Measurements from ENCODE around the gene MAEA.
A peak's percentile ranks its signal among the peaks of the same experiment; 100 is the strongest.

MAEA gene

DNA sequence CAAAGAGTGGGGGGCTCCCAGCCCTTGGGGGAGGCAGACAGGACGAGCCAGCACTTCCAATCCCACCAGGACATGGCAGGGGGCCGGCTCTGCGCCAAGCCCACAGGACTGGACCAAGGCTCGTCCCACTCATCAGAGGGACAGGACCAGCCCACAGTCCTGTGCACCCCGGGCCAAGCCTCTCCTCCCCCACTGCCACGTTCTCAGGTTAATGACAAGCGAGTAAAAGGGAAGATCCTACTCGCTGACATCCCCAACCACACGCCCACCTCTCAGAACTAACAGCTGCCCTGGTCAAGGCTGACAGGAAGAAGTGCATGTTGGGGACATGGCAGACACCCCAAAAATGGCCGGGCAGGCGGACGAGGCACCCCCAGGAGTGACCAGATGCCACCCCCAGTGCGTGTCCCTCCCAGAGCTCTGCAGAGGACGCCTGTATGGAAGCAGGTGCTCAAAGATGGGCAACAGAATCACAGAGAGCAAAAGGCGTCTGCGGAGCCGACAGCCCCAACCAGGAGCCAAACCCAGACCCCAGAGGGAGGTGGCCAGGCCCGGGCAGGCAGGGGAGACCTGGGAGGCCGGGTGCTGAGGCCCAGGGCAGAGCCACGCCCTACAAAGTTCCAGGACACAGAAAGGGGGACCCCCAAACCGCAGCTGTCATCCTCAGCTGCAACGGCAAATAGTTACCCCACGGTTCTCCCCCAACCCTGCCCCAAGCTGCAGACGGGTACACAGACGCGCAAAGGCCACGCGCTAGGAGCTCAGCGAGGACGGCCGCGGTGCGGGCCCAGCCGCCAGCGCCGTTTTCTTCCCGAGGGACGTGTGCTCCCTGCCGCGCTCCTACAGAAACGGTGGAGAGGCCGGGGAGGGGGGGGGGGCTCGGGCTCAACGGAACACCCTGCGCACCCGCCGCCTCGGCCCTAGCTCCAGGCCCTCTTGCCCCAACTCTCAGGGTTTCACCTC is 42.5 kb upstream of the MAEA start:
- H3K9me3 Mint-ChIP-seq: no peaks in the 10 kb centered on the region
- H3K36me3 Mint-ChIP-seq: peaks cover 46% of the 10 kb centered on the region
- H3K27ac Mint-ChIP-seq: peak overlapping the region; percentile 95
- peaks cover 78% of the 10 kb centered on the region for H3K4me1 Mint-ChIP-seq
- peak overlapping the region; percentile 86 for H3K4me3 Mint-ChIP-seq
- ATAC-seq (no peak), DNase-seq (ENCODE audit: low spot score in 2 of 2) (peak in 1 of 2 donors; percentile 67)

DNA sequence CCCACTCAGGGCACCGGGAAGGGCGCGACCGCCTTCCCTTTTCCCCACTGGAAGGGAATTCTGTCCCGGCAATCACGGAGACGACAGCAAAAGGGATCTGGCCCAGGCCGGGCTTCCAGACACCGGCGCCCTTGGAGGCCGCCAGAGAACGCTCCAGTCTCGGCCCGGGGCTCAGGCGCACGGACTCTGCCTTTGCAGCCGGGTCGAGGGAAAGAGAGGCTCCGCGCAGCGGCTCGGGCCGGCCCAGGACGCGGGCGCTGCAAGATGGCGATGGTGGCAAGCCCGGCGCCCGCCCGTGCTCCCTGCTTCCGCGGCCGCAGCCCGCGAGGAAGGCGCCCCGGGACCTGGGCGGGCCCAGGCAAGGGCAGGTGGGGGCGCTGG is 41.8 kb upstream of the MAEA start:
- peaks cover 78% of the 10 kb centered on the region for H3K4me1 Mint-ChIP-seq
- ATAC-seq (peak; percentile 58), DNase-seq (ENCODE audit: low spot score in 2 of 2) (no peak)
- H3K36me3 Mint-ChIP-seq: peaks cover 46% of the 10 kb centered on the region
- H3K27ac Mint-ChIP-seq: peak overlapping the region; percentile 95
- H3K9me3 Mint-ChIP-seq: no peaks in the 10 kb centered on the region
- peak overlapping the region; percentile 86 for H3K4me3 Mint-ChIP-seq

DNA sequence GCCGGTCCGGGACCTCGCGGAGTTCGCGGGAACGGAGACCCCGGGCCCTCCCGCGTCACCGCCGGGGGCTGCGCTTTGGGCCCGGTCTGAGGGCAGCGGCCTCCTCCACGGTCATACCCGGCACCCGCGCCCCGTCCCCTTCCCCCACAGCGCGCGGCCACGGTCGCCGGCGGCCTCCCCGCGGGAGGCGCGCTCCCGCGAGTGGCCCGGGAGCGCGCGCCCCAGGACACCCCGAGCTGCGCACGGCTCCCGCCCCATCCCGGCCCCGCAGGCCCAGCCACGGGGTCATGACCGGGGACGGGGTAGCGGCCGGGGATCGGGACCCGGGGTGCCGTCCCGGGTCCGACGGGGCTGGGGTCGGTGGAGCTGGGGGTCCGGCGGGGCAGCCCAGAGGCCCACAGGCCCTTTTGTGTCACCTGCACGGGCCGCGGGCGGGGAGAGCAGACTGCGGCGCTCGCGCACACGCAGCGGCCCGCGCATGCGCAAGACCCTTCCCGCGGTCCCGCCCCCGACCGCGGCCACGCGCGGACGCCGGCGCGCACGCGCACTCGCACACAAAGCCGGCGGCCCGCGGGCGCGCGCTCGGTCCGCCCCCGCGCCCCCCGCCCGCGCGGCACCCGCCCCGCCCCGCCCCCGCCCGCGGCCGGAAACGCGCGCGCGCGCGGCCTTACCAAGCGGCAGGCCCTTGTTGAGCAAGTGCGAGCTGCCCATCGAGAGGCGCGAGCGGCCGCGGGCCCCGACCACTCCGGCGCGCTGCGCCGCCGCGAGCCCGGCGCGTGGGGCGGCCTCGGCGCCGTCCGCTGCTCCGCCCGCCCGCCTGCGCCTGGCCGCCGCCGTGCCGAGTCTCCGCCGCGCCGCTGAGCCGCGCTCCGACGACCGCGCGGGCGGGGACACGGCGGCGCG is 41.2 kb upstream of the MAEA start, which contains the start of gene CTBP1:
Gene CTBP1 (minus strand): TSS at position 886 of the 903 bp plus-strand sequence. CDS start 7,799 bp downstream, outside the sequence.
- H3K36me3 Mint-ChIP-seq: peaks cover 46% of the 10 kb centered on the region

DNA sequence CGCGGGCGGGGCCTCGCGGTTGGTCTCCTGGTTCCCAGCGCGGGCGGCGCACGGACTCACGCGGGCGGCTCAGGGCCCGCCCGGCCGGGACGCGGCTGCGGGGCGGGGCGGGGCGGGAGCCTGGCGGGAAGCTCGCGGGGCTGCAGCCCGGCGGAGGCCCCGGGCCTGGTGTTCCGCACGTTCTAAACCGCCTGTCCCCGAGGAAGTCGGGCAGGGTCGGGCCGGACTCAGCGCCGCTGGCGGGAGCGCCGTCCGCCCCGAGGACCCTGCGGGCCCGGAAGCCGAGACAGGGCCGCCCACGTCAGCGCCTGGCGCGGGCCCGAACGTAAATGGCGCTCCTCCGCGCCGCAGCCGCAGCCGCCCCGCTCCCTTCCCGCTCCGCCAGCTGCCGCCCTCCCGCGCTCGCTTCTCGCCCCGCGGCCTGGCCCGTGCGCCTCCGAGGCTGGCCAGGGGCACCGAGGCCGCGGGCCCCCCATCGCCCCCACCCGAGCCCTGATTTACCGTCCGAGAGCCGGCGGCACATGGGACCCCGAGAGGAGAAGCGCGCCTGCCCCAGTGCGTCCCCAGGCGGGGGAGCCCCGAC is 40.5 kb upstream of the MAEA start:
- peak overlapping the region; percentile 97 for H3K27ac Mint-ChIP-seq
- no peaks in the 10 kb centered on the region for H3K9me3 Mint-ChIP-seq
- peaks cover 78% of the 10 kb centered on the region for H3K4me1 Mint-ChIP-seq
- peak; percentile 71 for ATAC-seq
- peaks cover 46% of the 10 kb centered on the region for H3K36me3 Mint-ChIP-seq
- peak overlapping the region; percentile 86 for H3K4me3 Mint-ChIP-seq
- peak; percentile 70 to 92 for DNase-seq (ENCODE audit: low spot score in 2 of 2)

More for the DNA sequence above, 41.2 kb upstream of the MAEA start, which contains the start of gene CTBP1:
- Mint-ChIP-seq H3K4me3 (peak within 1 kb of the TSS; percentile 86), H3K9me3 (no peaks in the 10 kb centered on the region), H3K4me1 (peaks cover 78% of the 10 kb centered on the region), H3K27ac (peak within 1 kb of the TSS; percentile 97)
- ATAC-seq (peak; percentile 66), DNase-seq (ENCODE audit: low spot score in 2 of 2) (peak; percentile 92 to 95)

GRCh38 chr4:1249731-1250526 is 39.8 kb upstream of the MAEA start:
- DNase-seq (ENCODE audit: low spot score in 2 of 2) (peak; percentile 49 to 83), ATAC-seq (peak; percentile 4)
- Mint-ChIP-seq H3K27ac (peak overlapping the region; percentile 97), H3K4me3 (peak overlapping the region; percentile 86), H3K36me3 (peaks cover 46% of the 10 kb centered on the region), H3K9me3 (no peaks in the 10 kb centered on the region), H3K4me1 (peaks cover 78% of the 10 kb centered on the region)

DNA sequence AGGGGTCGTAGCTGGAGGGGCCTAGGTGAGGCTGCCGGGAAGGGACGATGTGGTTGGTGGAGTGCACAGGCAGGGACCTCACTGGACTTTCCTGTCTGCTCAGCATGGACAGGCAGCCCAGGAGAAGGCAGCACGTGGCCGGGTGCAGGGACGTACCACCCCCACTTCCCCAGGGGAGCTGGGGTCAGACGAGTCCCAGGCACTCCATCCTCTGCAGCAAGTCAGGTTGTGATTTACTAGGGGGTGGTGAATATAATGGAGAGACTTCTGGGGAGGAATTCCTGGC is 39.2 kb upstream of the MAEA start:
- no peaks in the 10 kb centered on the region for H3K9me3 Mint-ChIP-seq
- peak overlapping the region; percentile 97 for H3K27ac Mint-ChIP-seq
- H3K4me3 Mint-ChIP-seq: peak overlapping the region; percentile 86
- DNase-seq (ENCODE audit: low spot score in 2 of 2) (no peak), ATAC-seq (no peak)
- peaks cover 46% of the 10 kb centered on the region for H3K36me3 Mint-ChIP-seq
- H3K4me1 Mint-ChIP-seq: peaks cover 76% of the 10 kb centered on the region

- peaks cover 43% of the 10 kb centered on the region for H3K36me3 Mint-ChIP-seq
- peak overlapping the region; percentile 86 for H3K4me3 Mint-ChIP-seq
- H3K9me3 Mint-ChIP-seq: no peaks in the 10 kb centered on the region
- peaks cover 75% of the 10 kb centered on the region for H3K4me1 Mint-ChIP-seq
- no peak for DNase-seq (ENCODE audit: low spot score in 2 of 2)
- no peak for ATAC-seq
- H3K27ac Mint-ChIP-seq: peak overlapping the region; percentile 97
Measured at GRCh38 chr4:1250921-1251772, 38.5 kb upstream of the MAEA start.

DNA sequence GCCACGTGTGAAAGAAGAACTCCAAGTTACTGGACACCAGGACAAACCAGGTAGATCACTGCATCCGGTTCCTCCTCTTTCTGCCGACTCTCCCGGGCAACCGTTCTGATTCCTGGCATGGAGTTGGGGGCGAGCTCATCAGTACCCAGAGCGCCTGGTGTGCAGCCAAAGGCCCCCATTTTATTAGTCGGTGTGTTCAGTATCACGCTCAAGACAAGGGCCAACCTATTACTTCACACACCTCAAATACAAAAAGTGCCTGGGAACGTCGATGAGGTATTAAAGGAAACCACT is 38.0 kb upstream of the MAEA start:
- DNase-seq (ENCODE audit: low spot score in 2 of 2) (no peak), ATAC-seq (no peak)
- peaks cover 37% of the 10 kb centered on the region for H3K36me3 Mint-ChIP-seq
- H3K4me3 Mint-ChIP-seq: peak overlapping the region; percentile 86
- peaks cover 70% of the 10 kb centered on the region for H3K4me1 Mint-ChIP-seq
- no peaks in the 10 kb centered on the region for H3K9me3 Mint-ChIP-seq
- H3K27ac Mint-ChIP-seq: peak overlapping the region; percentile 97

GRCh38 chr4:1252928-1253492 is 36.7 kb upstream of the MAEA start:
- ATAC-seq: no peak
- DNase-seq (ENCODE audit: low spot score in 2 of 2): no peak
- Mint-ChIP-seq H3K9me3 (no peaks in the 10 kb centered on the region), H3K27ac (peak overlapping the region; percentile 92), H3K4me1 (peaks cover 63% of the 10 kb centered on the region), H3K4me3 (peak overlapping the region; percentile 34), H3K36me3 (peaks cover 24% of the 10 kb centered on the region)

- no peak for DNase-seq (ENCODE audit: low spot score in 2 of 2)
- Mint-ChIP-seq H3K36me3 (peaks cover 24% of the 10 kb centered on the region), H3K4me1 (peaks cover 68% of the 10 kb centered on the region), H3K4me3 (peak overlapping the region; percentile 34), H3K27ac (peak overlapping the region; percentile 92), H3K9me3 (no peaks in the 10 kb centered on the region)
- ATAC-seq: no peak
Measured at GRCh38 chr4:1253831-1254230, 35.9 kb upstream of the MAEA start.

GRCh38 chr4:1255151-1255550 is 34.5 kb upstream of the MAEA start:
- no peak overlapping the region for H3K27ac Mint-ChIP-seq
- H3K9me3 Mint-ChIP-seq: no peaks in the 10 kb centered on the region
- ATAC-seq (no peak), DNase-seq (ENCODE audit: low spot score in 2 of 2) (no peak)
- peaks cover 16% of the 10 kb centered on the region for H3K36me3 Mint-ChIP-seq
- H3K4me1 Mint-ChIP-seq: peaks cover 68% of the 10 kb centered on the region
- H3K4me3 Mint-ChIP-seq: no peak overlapping the region

- peak; percentile 72 for ATAC-seq
- Mint-ChIP-seq H3K36me3 (peaks cover 10% of the 10 kb centered on the region), H3K4me3 (no peak overlapping the region), H3K9me3 (no peaks in the 10 kb centered on the region), H3K4me1 (peaks cover 68% of the 10 kb centered on the region), H3K27ac (no peak overlapping the region)
- DNase-seq (ENCODE audit: low spot score in 2 of 2): no peak
Measured at GRCh38 chr4:1255699-1256098, 34.0 kb upstream of the MAEA start.

DNA sequence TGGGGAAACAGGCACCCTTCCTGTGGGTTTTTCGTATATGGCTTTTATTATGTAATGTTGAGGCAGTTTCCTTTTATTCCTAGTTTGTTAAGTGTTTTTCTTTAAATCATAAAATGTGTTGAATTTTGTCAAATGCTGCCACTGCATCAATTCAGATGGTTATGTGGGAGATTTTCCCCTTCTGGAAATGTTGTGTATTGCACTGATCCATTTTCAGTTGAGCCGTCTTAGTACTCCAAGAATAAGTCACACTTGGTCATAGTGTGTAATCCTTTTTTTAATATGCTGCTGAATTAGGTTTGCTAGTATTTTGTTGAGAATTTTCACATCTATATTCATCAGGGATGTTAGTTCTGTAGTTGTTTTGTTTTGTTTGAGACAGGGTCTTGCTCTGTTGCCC is 31.2 kb upstream of the MAEA start:
- peak; percentile 68 for ATAC-seq
- Mint-ChIP-seq H3K9me3 (no peaks in the 10 kb centered on the region), H3K4me3 (no peak overlapping the region), H3K4me1 (peaks cover 52% of the 10 kb centered on the region), H3K36me3 (no peaks in the 10 kb centered on the region), H3K27ac (peak overlapping the region; percentile 46)
- DNase-seq (ENCODE audit: low spot score in 2 of 2): no peak

GRCh38 chr4:1259966-1260365 is 29.7 kb upstream of the MAEA start:
- Mint-ChIP-seq H3K4me3 (no peak overlapping the region), H3K36me3 (no peaks in the 10 kb centered on the region), H3K4me1 (peaks cover 37% of the 10 kb centered on the region), H3K9me3 (no peaks in the 10 kb centered on the region), H3K27ac (peak overlapping the region; percentile 6)
- ATAC-seq (no peak), DNase-seq (ENCODE audit: low spot score in 2 of 2) (no peak)
